K562 (cell line): ENCODE data around the gene NUP153. TPM values are rescaled to one million over a fixed set of nuclear protein-coding genes. Genes with fewer than 3 reads are reported as not detected.

Experiments used
- ATAC-seq: fragments of 200-7000 bp; cut with Tn5 transposase; 3 replicates; pipeline ENCODE4 v1.9.1; 2020; ENCODE audit warnings: moderate library complexity
- BruUV-seq: library from RNA; stranded (reverse); fragments of 400-500 nt; replicated peaks from 2 replicates; lab custom pipeline; 2021; lab: Mats Ljungman, UMichigan
- CTCF ChIA-PET: fragments of 300-600 bp; formaldehyde crosslinking; extraction: SDS; loops from one replicate; lab custom pipeline; 2021; ENCODE audit warnings: low intra/inter-chr PET ratio; lab: Yijun Ruan, JAX
- POLR2A ChIA-PET: fragments of 300-600, 350-650 bp; sonication (Branson Sonifier 250); formaldehyde crosslinking; extraction: SDS; loops from one replicate; lab custom pipeline; 2021; ENCODE audit warnings: antibody characterized with exemption, inconsistent platforms; lab: Yijun Ruan, JAX
- DNase-seq, 4 experiments: peaks; one replicate each; pipeline versions ENCODE4 v3.0.0 to v3.0.0-alpha.2; 2011 to 2018; ENCODE audit warnings: low spot score in 3 of 4, mixed read lengths in 3 of 4; ENCODE audit errors: extremely low read depth in 1 of 4
- FAIRE-seq: peaks from 2 replicates; lab custom pipeline; 2011; peaks lifted over from hg19 to GRCh38; lab: Jason Lieb, UNC
- H2AFZ ChIP-seq: 2 replicates; pipeline ENCODE4 v1.6.0; 2011; ENCODE audit warnings: low read depth, low read length, control low read depth, inconsistent platforms
- H3K27ac ChIP-seq: fragments of 200-600 bp; 3 replicates; pipeline ENCODE4 v1.8.0; 2011; ENCODE audit warnings: low read depth, mild to moderate bottlenecking, control low read depth, inconsistent platforms, low read length, moderate library complexity, mixed read lengths; ENCODE audit errors: extremely low read depth
- H3K27me3 ChIP-seq, 2 experiments: fragments of 300-600 bp in 1 of 2; 2 replicates in 1 of 2; 3 replicates in 1 of 2; pipeline versions ENCODE4 v1.6.0 to v1.8.0; 2011; ENCODE audit warnings: inconsistent platforms in 2 of 2, low read length in 2 of 2, mild to moderate bottlenecking in 1 of 2, mixed read lengths in 1 of 2, moderate library complexity in 1 of 2; ENCODE audit not compliant: control insufficient read depth in 2 of 2, insufficient read depth in 2 of 2
- H3K36me3 ChIP-seq: fragments of 300-600 bp; 3 replicates; pipeline ENCODE4 v1.8.0; 2011; ENCODE audit warnings: mild to moderate bottlenecking, low read length, inconsistent platforms; ENCODE audit not compliant: control insufficient read depth, insufficient read depth
- H3K4me1 ChIP-seq, 2 experiments: fragments of 200-600 bp in 1 of 2; replicated peaks in 1 of 2; 2 replicates in 1 of 2; 3 replicates in 1 of 2; pipeline versions ENCODE4 v1.5.1 to v1.8.0; 2011; ENCODE audit warnings: inconsistent platforms in 2 of 2, low read length in 2 of 2, mild to moderate bottlenecking in 1 of 2, mixed read lengths in 1 of 2, moderate library complexity in 1 of 2; ENCODE audit not compliant: control insufficient read depth in 2 of 2, insufficient read depth in 2 of 2
- H3K4me2 ChIP-seq: 2 replicates; pipeline ENCODE4 v1.6.1; 2011; ENCODE audit warnings: low read length, control low read depth, inconsistent platforms, mixed read lengths; ENCODE audit not compliant: insufficient read depth
- H3K4me3 ChIP-seq: fragments of 200-600 bp; sonication (generic), shearing (Covaris generic); 2 replicates; pipeline ENCODE4 v1.5.1; 2016; ENCODE audit warnings: control low read depth, inconsistent platforms
- H3K79me2 ChIP-seq: fragments of 200-600 bp; 3 replicates; pipeline ENCODE4 v1.8.0; 2011; ENCODE audit warnings: low read length, inconsistent platforms; ENCODE audit not compliant: control insufficient read depth, insufficient read depth
- H3K9ac ChIP-seq, 2 experiments: 2 replicates each; pipeline versions ENCODE4 v1.6.0 to v1.6.1; 2011; ENCODE audit warnings: low read depth in 2 of 2, low read length in 2 of 2, control low read depth in 1 of 2, inconsistent platforms in 1 of 2, mild to moderate bottlenecking in 1 of 2, mixed read lengths in 1 of 2; ENCODE audit not compliant: insufficient read depth in 1 of 2
- H3K9me1 ChIP-seq: one replicate; pipeline ENCODE4 v1.6.0; 2011; ENCODE audit warnings: inconsistent platforms, mild to moderate bottlenecking, low read length, moderate library complexity; ENCODE audit not compliant: control insufficient read depth, insufficient read depth
- H3K9me3 ChIP-seq: replicated peaks from 2 replicates; pipeline ENCODE4 v1.5.1; 2011; ENCODE audit warnings: low read depth, low read length, inconsistent platforms; ENCODE audit not compliant: control insufficient read depth, insufficient read depth
- H4K20me1 ChIP-seq: replicated peaks from 2 replicates; pipeline ENCODE4 v1.6.1; 2011; ENCODE audit warnings: low read length, inconsistent platforms, mixed read lengths; ENCODE audit not compliant: control insufficient read depth, insufficient read depth
- ARNT ChIP-seq, 2 experiments: fragments of 450-650 bp; IDR thresholded peaks; 2 replicates each; pipeline ENCODE4 v1.6.1; 2016; ENCODE audit warnings: mild to moderate bottlenecking in 1 of 2
- BCOR ChIP-seq: fragments of 450-650 bp; IDR thresholded peaks from 2 replicates; pipeline ENCODE4 v1.6.1; 2016
- BMI1 ChIP-seq: fragments of 150-350 bp; IDR thresholded peaks from 2 replicates; pipeline ENCODE4 v1.6.1; 2014; ENCODE audit warnings: low read length
- CHCHD3 ChIP-seq: fragments of 250-450 bp; sonication (Bioruptor Pico); IDR thresholded peaks from 2 replicates; pipeline ENCODE4 v2.1.2; 2022; ENCODE audit warnings: mild to moderate bottlenecking
- KAT7 ChIP-seq: sonication (generic); formaldehyde crosslinking; IDR thresholded peaks from 2 replicates; pipeline ENCODE4 v1.8.0; 2022; ENCODE audit warnings: missing genetic modification reagents, mild to moderate bottlenecking, borderline replicate concordance
- MTA1 ChIP-seq: fragments of 450-650 bp; IDR thresholded peaks from 2 replicates; pipeline ENCODE4 v1.6.1; 2017; ENCODE audit warnings: borderline replicate concordance
- MXD1 ChIP-seq: fragments of 250-450 bp; sonication (Bioruptor Pico); IDR thresholded peaks from 2 replicates; pipeline ENCODE4 v1.8.0; 2021; ENCODE audit warnings: borderline replicate concordance, mild to moderate bottlenecking, moderate library complexity; ENCODE audit not compliant: poor library complexity, severe bottlenecking
- MYC ChIP-seq, 2 experiments: fragments of 250-450 bp in 1 of 2; sonication (Bioruptor Pico) in 1 of 2; IDR thresholded peaks; 2 replicates each; pipeline versions ENCODE4 v1.5.1 to v1.6.1; 2012 to 2021; ENCODE audit warnings: low read depth in 2 of 2, borderline replicate concordance in 1 of 2, improper control_type of control experiment in 1 of 2, low read length in 1 of 2, mild to moderate bottlenecking in 1 of 2, moderate library complexity in 1 of 2
- NCOR1 ChIP-seq: fragments of 450-650 bp; IDR thresholded peaks from 2 replicates; pipeline ENCODE4 v1.6.1; 2016; ENCODE audit warnings: mild to moderate bottlenecking, moderate library complexity
- PREB ChIP-seq: sonication (generic); formaldehyde crosslinking; IDR thresholded peaks from 2 replicates; pipeline ENCODE4 v1.8.1; 2023; ENCODE audit warnings: mild to moderate bottlenecking, missing genetic modification reagents
- SIN3A ChIP-seq, 2 experiments: fragments of 150-350 bp in 1 of 2; IDR thresholded peaks; 2 replicates each; pipeline ENCODE4 v1.6.1; 2011 to 2016; ENCODE audit warnings: borderline replicate concordance in 2 of 2, low read depth in 2 of 2, low read length in 2 of 2, mild to moderate bottlenecking in 2 of 2, moderate library complexity in 2 of 2; ENCODE audit not compliant: control insufficient read depth in 1 of 2
- TEAD2 ChIP-seq: fragments of 450-650 bp; IDR thresholded peaks from 2 replicates; pipeline ENCODE4 v1.6.1; 2016; ENCODE audit warnings: missing genetic modification characterization, control low read depth, missing compliant biosample characterization
- TFAM ChIP-seq: fragments of 250-450 bp; sonication (Bioruptor Pico); conservative IDR thresholded peaks from 2 replicates; pipeline ENCODE4 v1.5.0; 2021; ENCODE audit warnings: mild to moderate bottlenecking, moderate library complexity
- ZNF253 ChIP-seq: fragments of 250-450 bp; sonication (Bioruptor Pico); conservative IDR thresholded peaks from 2 replicates; pipeline ENCODE4 v1.6.1; 2021; ENCODE audit warnings: mild to moderate bottlenecking
- ZNF583 ChIP-seq: fragments of 250-450 bp; sonication (Bioruptor Pico); IDR thresholded peaks from 2 replicates; pipeline ENCODE4 v1.4.0; 2020
- ZNF707 ChIP-seq: fragments of 250-450 bp; sonication (Bioruptor Pico); conservative IDR thresholded peaks from 2 replicates; pipeline ENCODE4 v1.8.0; 2022; ENCODE audit warnings: inconsistent platforms, mild to moderate bottlenecking, moderate library complexity
- ZZZ3 ChIP-seq: fragments of 450-650 bp; IDR thresholded peaks from 2 replicates; pipeline ENCODE4 v1.6.1; 2016; ENCODE audit warnings: antibody characterized with exemption, mild to moderate bottlenecking, moderate library complexity
- WGBS: fragments of 100-300 bp; shearing (Covaris generic); methylation state at CpG from one replicate; pipeline ENCODE4 v1.1.6; 2016; ENCODE audit warnings: low coverage, mixed read lengths; ENCODE audit not compliant: insufficient coverage; ENCODE audit errors: missing lambda C conversion rate; 5-methylcytosine and 5-hydroxymethylcytosine counted together
- in situ Hi-C: fragments of 300-500 bp; cut with MboI; formaldehyde crosslinking; loops from 4 replicates; pipeline ENCODE4 v1.15.0; 2018; ENCODE audit warnings: inconsistent platforms, mixed read lengths
- intact Hi-C: fragments of 100-400 bp; cut with micrococcal nuclease; formaldehyde crosslinking; loops from 2 replicates; pipeline ENCODE4 v1.14.2; 2022
- polyA plus RNA-seq, 8 experiments: library from polyadenylated mRNA; depleted of rRNA in 4 of 8; stranded (reverse) in 5 of 8; unstranded in 3 of 8; fragments of >200 nt; fragmentation: Nextera tagmentation in 2 of 8; fragmentation: Illumina TruSeq in 1 of 8; extraction: Ambion mirVana in 2 of 8; extraction: Trizol in 1 of 8; gene quantifications; 2 replicates each; pipeline versions ENCODE4 v1.2.1 to v1.2.3, GENCODE V29; 2011 to 2014; ENCODE audit warnings: inconsistent platforms in 1 of 8, missing spikeins in 1 of 8
- total RNA-seq, 7 experiments: library from RNA; depleted of rRNA in 6 of 7; stranded (reverse); fragments of >200 nt in 6 of 7; fragmentation: Illumina TruSeq in 2 of 7; extraction: Trizol in 2 of 7; gene quantifications; 2 replicates each; pipeline versions ENCODE4 v1.2.1 to v1.2.3, GENCODE V29; 2011 to 2021; ENCODE audit warnings: low replicate concordance in 1 of 7
- TF ChIP-seq, protein P1 (sequence below): fragments of 450-650 bp; IDR thresholded peaks from 2 replicates; pipeline ENCODE4 v1.6.1; 2018; ENCODE audit warnings: mild to moderate bottlenecking, low read depth; ENCODE audit not compliant: partially characterized antibody

Gene NUP153
- total and polyA plus RNA-seq, 9 of the 15 experiments (the other 6 are each of a cell fraction or from before 2014, with no cell fraction given): 21.9 to 110 (median 84.8) TPM

DNA sequence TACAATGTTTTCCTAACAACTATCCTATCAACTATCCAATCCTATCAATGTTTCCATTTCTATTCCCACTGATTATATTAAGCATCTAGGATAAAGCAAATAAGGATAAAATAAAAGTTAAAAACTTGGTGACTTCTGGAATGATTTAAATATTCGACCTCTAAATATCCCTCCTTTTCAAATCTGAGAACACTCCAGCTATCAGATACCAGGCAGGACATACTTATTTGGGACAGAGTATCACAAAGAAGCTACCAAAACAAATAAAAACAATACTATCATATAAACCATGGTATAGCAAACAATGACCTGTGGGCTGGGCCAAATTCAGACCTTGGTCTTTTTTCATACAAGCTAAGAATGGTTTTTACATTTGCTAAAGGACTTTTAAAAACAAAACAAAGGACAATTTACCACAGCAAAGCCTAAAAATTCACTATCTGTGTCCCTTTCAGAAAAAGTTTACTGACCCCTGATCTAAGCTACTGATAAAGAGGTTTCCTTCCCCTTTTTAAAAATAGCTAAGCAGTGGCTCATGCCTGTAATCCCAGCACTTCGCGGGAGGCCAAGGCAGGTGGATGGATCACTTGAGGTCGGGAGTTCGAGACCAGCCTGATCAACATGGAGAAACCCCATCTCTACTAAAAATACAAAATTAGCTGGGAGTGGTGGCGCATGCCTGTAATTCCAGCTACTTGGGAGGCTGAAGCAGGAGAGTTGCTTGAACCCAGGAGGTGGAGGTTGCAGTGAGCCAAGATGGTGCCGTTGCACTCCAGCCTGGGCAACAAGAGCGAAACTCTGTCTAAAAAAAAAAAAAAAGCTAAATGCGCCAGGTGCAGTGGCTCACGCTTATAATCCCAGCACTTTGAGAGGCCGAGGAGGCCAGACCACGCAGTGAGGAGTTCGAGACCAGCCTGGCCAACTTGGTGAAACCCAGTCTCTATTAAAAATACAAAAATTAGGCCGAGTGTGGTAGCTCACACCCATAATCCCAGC is 6.0 kb downstream of the NUP153 start:
- Histone ChIP-seq H3K4me3 (no peak overlapping the region), H3K9me3 (no peaks in the 10 kb centered on the region), H3K4me2 (peak overlapping the region; percentile 34), H3K9me1 (no peaks in the 10 kb centered on the region), H3K27me3 (no peaks in the 10 kb centered on the region), H2AFZ (no peak overlapping the region), H3K27ac (peak overlapping the region; percentile 37; the same call in 2 of the 3 replicates), H3K4me1 (peaks cover 20 to 22% of the 10 kb centered on the region in 2 experiments), H3K36me3 (peaks cover 38% of the 10 kb centered on the region; the same call in 2 of the 3 replicates), H4K20me1 (peaks cover 14% of the 10 kb centered on the region; the same call in 1 of the 2 replicates), H3K79me2 (peaks cover 99% of the 10 kb centered on the region), H3K9ac (peak overlapping the region in 1 of 2 experiments; percentile 14; a peak in 1 of 4 replicates)
- ATAC-seq (no peak), FAIRE-seq (peak; percentile 32), DNase-seq (peak in 1 of 4 experiments; percentile 62)
- BruUV-seq: no TSS peak
- in situ Hi-C loops (no loop called here), intact Hi-C loops (loop anchor here (5.0 to 10.0 kb wide), 3 partner anchors 117 to 454 kb away; partner anchors contain the start of genes KDM1B, KIF13A and TPMT)
- POLR2A ChIA-PET: interaction anchor here (0.8 to 10.2 kb wide), 15 partner anchors 8 to 490 kb away, joined by 3 to 164 read pairs (median 3); no protein-coding TSS in a partner anchor
- CTCF ChIA-PET: no interaction called here
- 47% methylated on average over 14 of the region's 14 CpGs for WGBS
- TF ChIP-seq MYC (IDR thresholded peaks at IDR 0.05; ENCODE audit: low read depth, low read length) (peak; percentile 38; the same call in 1 of the 2 replicates), MYC (CRISPR knock-in tag; IDR thresholded peaks at IDR 0.05; ENCODE audit: borderline replicate concordance, low read depth) (no peak), NCOR1 (no peak), ZZZ3 (no peak), MXD1 (no peak), KAT7 (no peak), BCOR (peak; percentile 79), CHCHD3 (CRISPR knock-in tag) (no peak), BMI1 (no peak), PREB (0 out of 2 replicates have a peak, but pooled peaks have one; percentile 80), TEAD2 (tag) (no peak), MTA1 (no peak), ZNF583 (no peak), TFAM (CRISPR knock-in tag) (no peak), SIN3A (IDR thresholded peaks at IDR 0.05; ENCODE audit: borderline replicate concordance in 2 of 2, control insufficient read depth in 1 of 2, low read depth in 2 of 2, low read length in 2 of 2) (no peak), ZNF707 (CRISPR knock-in tag) (no peak), ARNT (IDR thresholded peaks at IDR 0.05) (no peak; a peak in 1 of 4 replicates), ZNF253 (no peak)
- TF ChIP-seq, protein P1, sequence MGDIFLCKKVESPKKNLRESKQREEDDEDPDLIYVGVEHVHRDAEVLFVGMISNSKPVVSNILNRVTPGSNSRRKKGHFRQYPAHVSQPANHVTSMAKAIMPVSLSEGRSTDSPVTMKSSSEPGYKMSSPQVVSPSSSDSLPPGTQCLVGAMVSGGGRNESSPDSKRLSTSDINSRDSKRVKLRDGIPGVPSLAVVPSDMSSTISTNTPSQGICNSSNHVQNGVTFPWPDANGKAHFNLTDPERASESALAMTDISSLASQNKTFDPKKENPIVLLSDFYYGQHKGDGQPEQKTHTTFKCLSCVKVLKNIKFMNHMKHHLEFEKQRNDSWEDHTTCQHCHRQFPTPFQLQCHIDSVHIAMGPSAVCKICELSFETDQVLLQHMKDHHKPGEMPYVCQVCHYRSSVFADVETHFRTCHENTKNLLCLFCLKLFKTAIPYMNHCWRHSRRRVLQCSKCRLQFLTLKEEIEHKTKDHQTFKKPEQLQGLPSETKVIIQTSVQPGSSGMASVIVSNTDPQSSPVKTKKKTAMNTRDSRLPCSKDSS: no peak
